ENCODE measurements around the gene TMEM255B. TPM values are rescaled to one million over a fixed set of nuclear protein-coding genes. Genes with fewer than 3 reads are reported as not detected.

TMEM255B gene
- total RNA-seq, 1 experiment from 2014 or later = 7.7 TPM

DNA sequence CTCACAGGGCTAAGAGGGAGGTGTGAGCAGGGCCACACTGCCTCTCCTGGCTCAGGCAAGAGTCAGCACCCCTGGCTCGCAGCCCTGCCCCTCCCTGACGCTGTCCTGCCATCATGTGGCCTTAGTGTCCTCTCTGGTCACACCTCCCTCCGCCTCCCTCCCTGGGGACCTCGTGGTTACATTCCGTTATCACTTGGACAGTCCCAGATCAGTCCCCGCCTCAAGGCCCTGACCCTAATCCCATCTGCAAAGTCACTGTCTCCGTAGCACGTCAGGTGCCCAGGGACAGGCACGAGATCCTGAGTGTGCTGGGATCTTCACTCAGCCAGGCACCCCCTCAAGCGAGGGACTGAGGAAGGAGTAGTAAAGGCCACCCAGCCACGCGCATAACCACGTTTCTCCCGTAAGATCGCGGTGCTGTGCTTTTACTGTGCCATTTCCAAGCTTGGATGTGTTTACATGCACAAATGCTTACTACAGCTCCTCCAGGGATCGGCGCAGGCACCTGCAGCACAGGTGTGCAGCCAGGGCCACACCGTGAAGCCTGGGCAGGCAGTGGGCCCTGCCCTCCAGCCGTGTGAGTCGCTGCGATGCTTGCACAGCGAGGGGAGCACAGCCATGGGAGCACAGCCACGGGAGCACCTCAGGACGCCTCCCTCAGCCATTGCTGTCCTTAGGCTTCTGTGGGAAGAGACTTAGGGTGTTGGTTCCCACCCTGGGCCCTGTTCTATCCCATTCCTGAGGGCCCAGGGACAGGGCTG lies 10.7 kb upstream of the TMEM255B start:
- no peaks in the 10 kb centered on the region for H3K4me1 ChIP-seq (ENCODE audit: control insufficient read depth in 1 of 2, insufficient read depth in 2 of 2, low read length in 2 of 2)
- ChIA-PET RAD21 (ENCODE audit: low non-redundant PET in 1 of 2, low total read pairs in 2 of 2, uncharacterized antibody in 2 of 2, unreplicated experiment in 2 of 2) (no interaction called here), CTCF (no interaction called here), POLR2A (no interaction called here)
- no peaks in the 10 kb centered on the region for H3K9me2 ChIP-seq (ENCODE audit: insufficient read depth)
- TF ChIP-seq ELF1 (IDR thresholded peaks at IDR 0.05; ENCODE audit: borderline replicate concordance, low read depth) (no peak), EZH2phosphoT487 (IDR thresholded peaks at IDR 0.05; ENCODE audit: borderline replicate concordance) (no peak), JUND (IDR thresholded peaks at IDR 0.05) (no peak), ZNF274 (IDR thresholded peaks at IDR 0.05; ENCODE audit: low read depth, low read length) (no peak), SRF (IDR thresholded peaks at IDR 0.05; ENCODE audit: low read depth) (no peak), EZH2 (IDR thresholded peaks at IDR 0.05) (no peak), ATF3 (IDR thresholded peaks at IDR 0.05) (no peak)
- H3K4me2 ChIP-seq (ENCODE audit: low read length) = no peak overlapping the region
- no peaks in the 10 kb centered on the region for H3K79me2 ChIP-seq (ENCODE audit: insufficient read depth, low read length)
- no peak overlapping the region for H3K4me3 ChIP-seq (replicated peaks in 1 of 2; ENCODE audit: low read depth in 1 of 2, low read length in 2 of 2)
- no peak overlapping the region for H2AFZ ChIP-seq (ENCODE audit: low read depth, low read length, poor library complexity, severe bottlenecking)
- peaks cover 0 to 8% of the 10 kb centered on the region in 2 experiments; a peak in 1 of 4 replicates for H3K9me3 ChIP-seq (ENCODE audit: control insufficient read depth in 1 of 2, insufficient read depth in 1 of 2, low read depth in 1 of 2, low read length in 2 of 2)
- H3K27ac ChIP-seq (ENCODE audit: low read depth, low read length) = no peak overlapping the region
- H3K36me3 ChIP-seq (ENCODE audit: control insufficient read depth in 1 of 2, insufficient read depth in 2 of 2, low read length in 2 of 2) = no peaks in the 10 kb centered on the region
- no peak for DNase-seq (ENCODE audit: low read depth, low spot score)
- no peaks in the 10 kb centered on the region for H3K27me3 ChIP-seq (ENCODE audit: insufficient read depth, low read length)
- no peaks in the 10 kb centered on the region for H4K20me1 ChIP-seq (ENCODE audit: insufficient read depth)
- intact Hi-C loops (cut with micrococcal nuclease) = no loop called here
- H3K9ac ChIP-seq (ENCODE audit: low read length) = no peak overlapping the region
- peak; percentile 47; the same call in 1 of the 2 replicates for ATAC-seq
- BruUV-seq (replicated peaks) = no TSS peak

- Histone ChIP-seq H4K20me1 (ENCODE audit: insufficient read depth) (no peaks in the 10 kb centered on the region), H3K79me2 (ENCODE audit: insufficient read depth, low read length) (no peaks in the 10 kb centered on the region), H2AFZ (ENCODE audit: low read depth, low read length, poor library complexity, severe bottlenecking) (no peak overlapping the region), H3K27ac (ENCODE audit: low read depth, low read length) (no peak overlapping the region), H3K9me3 (ENCODE audit: control insufficient read depth in 1 of 2, insufficient read depth in 1 of 2, low read depth in 1 of 2, low read length in 2 of 2) (peaks cover 0 to 8% of the 10 kb centered on the region in 2 experiments; a peak in 1 of 4 replicates), H3K9me2 (ENCODE audit: insufficient read depth) (no peaks in the 10 kb centered on the region), H3K4me2 (ENCODE audit: low read length) (no peak overlapping the region), H3K4me1 (ENCODE audit: control insufficient read depth in 1 of 2, insufficient read depth in 2 of 2, low read length in 2 of 2) (no peaks in the 10 kb centered on the region), H3K4me3 (replicated peaks in 1 of 2; ENCODE audit: low read depth in 1 of 2, low read length in 2 of 2) (no peak overlapping the region), H3K36me3 (ENCODE audit: control insufficient read depth in 1 of 2, insufficient read depth in 2 of 2, low read length in 2 of 2) (no peaks in the 10 kb centered on the region), H3K9ac (ENCODE audit: low read length) (no peak overlapping the region), H3K27me3 (ENCODE audit: insufficient read depth, low read length) (no peaks in the 10 kb centered on the region)
- CTCF ChIA-PET = no interaction called here
- BruUV-seq (replicated peaks) = no TSS peak
- intact Hi-C loops (cut with micrococcal nuclease) = no loop called here
- DNase-seq (ENCODE audit: low read depth, low spot score) (no peak), ATAC-seq (no peak)
- RAD21 ChIA-PET (ENCODE audit: low non-redundant PET in 1 of 2, low total read pairs in 2 of 2, uncharacterized antibody in 2 of 2, unreplicated experiment in 2 of 2) = no interaction called here
- POLR2A ChIA-PET = no interaction called here
- TF ChIP-seq EZH2 (IDR thresholded peaks at IDR 0.05) (no peak), CTCF (IDR thresholded peaks at IDR 0.05 in 2 of 3, conservative IDR thresholded peaks at IDR 0.05 in 1 of 3; ENCODE audit: borderline replicate concordance in 1 of 3, insufficient read depth in 1 of 3, low read depth in 2 of 3, low read length in 2 of 3) (no peak), POLR2AphosphoS5 (IDR thresholded peaks at IDR 0.05; ENCODE audit: low read depth, low read length) (no peak), RAD21 (IDR thresholded peaks at IDR 0.05; ENCODE audit: low read depth) (no peak), YY1 (IDR thresholded peaks at IDR 0.05; ENCODE audit: extremely low read depth, insufficient replicate concordance, low read depth, low read length) (no peak), CEBPB (IDR thresholded peaks at IDR 0.05; ENCODE audit: low read depth) (no peak), JUND (IDR thresholded peaks at IDR 0.05) (no peak), SP1 (IDR thresholded peaks at IDR 0.05; ENCODE audit: low read depth) (no peak)
- TF ChIP-seq, protein P1, sequence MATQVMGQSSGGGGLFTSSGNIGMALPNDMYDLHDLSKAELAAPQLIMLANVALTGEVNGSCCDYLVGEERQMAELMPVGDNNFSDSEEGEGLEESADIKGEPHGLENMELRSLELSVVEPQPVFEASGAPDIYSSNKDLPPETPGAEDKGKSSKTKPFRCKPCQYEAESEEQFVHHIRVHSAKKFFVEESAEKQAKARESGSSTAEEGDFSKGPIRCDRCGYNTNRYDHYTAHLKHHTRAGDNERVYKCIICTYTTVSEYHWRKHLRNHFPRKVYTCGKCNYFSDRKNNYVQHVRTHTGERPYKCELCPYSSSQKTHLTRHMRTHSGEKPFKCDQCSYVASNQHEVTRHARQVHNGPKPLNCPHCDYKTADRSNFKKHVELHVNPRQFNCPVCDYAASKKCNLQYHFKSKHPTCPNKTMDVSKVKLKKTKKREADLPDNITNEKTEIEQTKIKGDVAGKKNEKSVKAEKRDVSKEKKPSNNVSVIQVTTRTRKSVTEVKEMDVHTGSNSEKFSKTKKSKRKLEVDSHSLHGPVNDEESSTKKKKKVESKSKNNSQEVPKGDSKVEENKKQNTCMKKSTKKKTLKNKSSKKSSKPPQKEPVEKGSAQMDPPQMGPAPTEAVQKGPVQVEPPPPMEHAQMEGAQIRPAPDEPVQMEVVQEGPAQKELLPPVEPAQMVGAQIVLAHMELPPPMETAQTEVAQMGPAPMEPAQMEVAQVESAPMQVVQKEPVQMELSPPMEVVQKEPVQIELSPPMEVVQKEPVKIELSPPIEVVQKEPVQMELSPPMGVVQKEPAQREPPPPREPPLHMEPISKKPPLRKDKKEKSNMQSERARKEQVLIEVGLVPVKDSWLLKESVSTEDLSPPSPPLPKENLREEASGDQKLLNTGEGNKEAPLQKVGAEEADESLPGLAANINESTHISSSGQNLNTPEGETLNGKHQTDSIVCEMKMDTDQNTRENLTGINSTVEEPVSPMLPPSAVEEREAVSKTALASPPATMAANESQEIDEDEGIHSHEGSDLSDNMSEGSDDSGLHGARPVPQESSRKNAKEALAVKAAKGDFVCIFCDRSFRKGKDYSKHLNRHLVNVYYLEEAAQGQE (IDR thresholded peaks at IDR 0.05; ENCODE audit: low read depth) = no peak
Measured at GRCh38 chr13:113748862-113749451, 10.1 kb upstream of the TMEM255B start.
